ENCODE measurements around the gene BSN. TPM values are rescaled to one million over a fixed set of nuclear protein-coding genes. Genes with fewer than 3 reads are reported as not detected.

The BSN gene
- total RNA-seq, 2 donors from 2014 or later, result 0.17 to 0.21 TPM

DNA sequence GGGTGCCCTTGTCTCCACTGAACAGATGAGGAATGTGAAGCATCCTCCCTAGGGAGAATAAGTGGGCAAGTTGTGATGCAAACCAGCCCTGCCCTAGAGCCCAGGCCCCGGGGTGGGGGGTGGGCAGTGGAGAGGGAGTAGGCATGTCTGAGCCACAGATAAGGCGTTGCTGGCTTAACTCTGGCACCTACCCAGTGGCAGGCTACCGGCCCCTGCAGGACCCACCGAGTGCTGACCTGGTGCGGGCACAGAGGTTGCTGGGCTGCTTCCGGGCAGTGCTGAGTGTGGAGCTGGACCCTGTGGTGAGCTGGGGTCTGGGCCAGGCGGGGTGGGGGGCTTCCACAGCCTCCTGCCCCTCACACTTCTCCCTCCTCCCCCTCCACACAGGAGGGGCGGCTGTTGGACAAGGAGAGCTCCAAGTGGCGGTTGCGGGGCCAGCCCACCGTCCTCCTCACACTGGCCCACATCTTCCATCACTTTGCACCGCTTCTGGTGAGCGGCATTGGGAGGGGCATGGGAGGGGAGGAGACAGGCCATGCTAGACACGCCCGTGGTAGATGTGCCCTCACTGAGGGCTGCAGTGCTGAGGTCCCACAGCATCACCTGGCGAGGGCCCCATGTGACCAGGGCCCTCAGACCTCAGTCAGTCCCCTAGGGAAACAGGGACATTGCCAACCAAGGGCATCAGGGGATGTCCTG, 145.2 kb downstream of the BSN start:
- no peak overlapping the region for H3K4me3 ChIP-seq
- intact Hi-C loops (cut with DNase I), result no loop called here
- H3K9ac ChIP-seq (ENCODE audit: low read depth in 2 of 2, low read length in 2 of 2), result no peak overlapping the region
- no peak overlapping the region for H3K27ac ChIP-seq
- no peaks in the 10 kb centered on the region for H3K4me1 ChIP-seq
- peaks cover 5% of the 10 kb centered on the region for H3K36me3 ChIP-seq
- H3K27me3 ChIP-seq, result no peaks in the 10 kb centered on the region
- TF ChIP-seq, protein P1, sequence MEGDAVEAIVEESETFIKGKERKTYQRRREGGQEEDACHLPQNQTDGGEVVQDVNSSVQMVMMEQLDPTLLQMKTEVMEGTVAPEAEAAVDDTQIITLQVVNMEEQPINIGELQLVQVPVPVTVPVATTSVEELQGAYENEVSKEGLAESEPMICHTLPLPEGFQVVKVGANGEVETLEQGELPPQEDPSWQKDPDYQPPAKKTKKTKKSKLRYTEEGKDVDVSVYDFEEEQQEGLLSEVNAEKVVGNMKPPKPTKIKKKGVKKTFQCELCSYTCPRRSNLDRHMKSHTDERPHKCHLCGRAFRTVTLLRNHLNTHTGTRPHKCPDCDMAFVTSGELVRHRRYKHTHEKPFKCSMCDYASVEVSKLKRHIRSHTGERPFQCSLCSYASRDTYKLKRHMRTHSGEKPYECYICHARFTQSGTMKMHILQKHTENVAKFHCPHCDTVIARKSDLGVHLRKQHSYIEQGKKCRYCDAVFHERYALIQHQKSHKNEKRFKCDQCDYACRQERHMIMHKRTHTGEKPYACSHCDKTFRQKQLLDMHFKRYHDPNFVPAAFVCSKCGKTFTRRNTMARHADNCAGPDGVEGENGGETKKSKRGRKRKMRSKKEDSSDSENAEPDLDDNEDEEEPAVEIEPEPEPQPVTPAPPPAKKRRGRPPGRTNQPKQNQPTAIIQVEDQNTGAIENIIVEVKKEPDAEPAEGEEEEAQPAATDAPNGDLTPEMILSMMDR (IDR thresholded peaks at IDR 0.05), result no peak
- H3K9me3 ChIP-seq, result no peaks in the 10 kb centered on the region
- no peak for DNase-seq

DNA sequence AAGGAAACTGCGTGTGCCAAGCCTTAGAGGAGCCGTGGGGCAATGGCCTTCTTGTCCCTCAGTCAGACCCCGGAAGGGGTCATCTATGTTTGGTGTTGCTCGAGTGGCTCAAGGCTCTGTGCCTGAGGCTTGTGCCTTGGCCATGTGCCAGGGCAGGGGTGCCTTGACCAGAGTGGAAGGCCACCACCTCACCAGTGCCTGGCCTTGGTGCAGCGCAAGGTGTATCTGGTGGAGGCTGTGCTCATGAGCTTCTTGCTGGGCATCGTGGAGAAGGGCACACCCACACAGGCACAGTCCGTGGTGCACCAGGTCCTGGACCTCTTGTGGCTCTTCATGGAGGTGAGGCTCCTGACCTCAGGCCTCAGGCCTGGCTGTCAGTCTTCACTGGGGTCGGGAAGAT, 145.7 kb downstream of the BSN start:
- TF ChIP-seq, protein P1 (IDR thresholded peaks at IDR 0.05), result no peak
- H3K4me1 ChIP-seq, result no peaks in the 10 kb centered on the region
- no peaks in the 10 kb centered on the region for H3K9me3 ChIP-seq
- no peak overlapping the region for H3K9ac ChIP-seq (ENCODE audit: low read depth in 2 of 2, low read length in 2 of 2)
- no peak overlapping the region for H3K4me3 ChIP-seq
- intact Hi-C loops (cut with DNase I), result loop anchor here (10.0 kb wide), 1 partner anchor 205 kb away; the partner anchor contains the start of gene MST1R
- H3K27ac ChIP-seq, result no peak overlapping the region
- no peaks in the 10 kb centered on the region for H3K27me3 ChIP-seq
- peaks cover 5% of the 10 kb centered on the region for H3K36me3 ChIP-seq
- DNase-seq, result no peak

DNA sequence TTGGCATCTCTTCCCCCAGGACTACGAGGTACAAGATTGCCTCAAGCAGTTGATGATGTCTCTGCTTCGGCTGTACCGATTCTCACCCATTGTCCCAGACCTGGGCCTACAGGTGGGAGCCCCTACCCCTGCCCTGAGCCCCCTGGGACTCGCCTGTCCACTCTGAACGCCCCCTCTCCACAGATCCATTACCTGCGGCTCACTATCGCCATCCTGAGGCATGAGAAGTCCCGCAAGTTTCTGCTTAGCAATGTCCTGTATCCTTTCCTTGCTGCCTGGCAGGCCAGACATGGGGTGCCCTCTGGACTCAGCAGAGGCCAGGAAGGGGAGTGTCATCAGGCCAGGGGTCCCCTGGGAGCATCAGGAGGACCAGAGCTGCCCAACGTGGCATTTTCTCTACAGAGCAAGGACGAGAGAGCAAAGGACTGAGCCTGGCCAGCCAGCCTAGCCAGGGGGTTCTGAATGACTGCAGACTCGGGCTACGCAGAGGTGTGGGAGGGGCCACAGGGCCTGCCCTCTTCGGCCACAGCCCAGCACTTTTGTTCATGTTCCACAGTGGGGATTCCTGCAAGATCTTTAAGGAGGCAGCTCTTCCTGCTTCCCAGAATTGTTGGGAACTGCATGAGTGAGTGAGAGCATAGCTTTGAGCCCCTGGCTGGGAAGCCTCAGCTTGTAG, 146.3 kb downstream of the BSN start:
- no peak overlapping the region for H3K4me3 ChIP-seq
- no peak overlapping the region for H3K27ac ChIP-seq
- TF ChIP-seq, protein P1 (IDR thresholded peaks at IDR 0.05), result no peak
- no peaks in the 10 kb centered on the region for H3K9me3 ChIP-seq
- intact Hi-C loops (cut with DNase I), result loop anchor here (10.0 kb wide), 1 partner anchor 204 kb away; the partner anchor contains the start of gene MST1R
- no peak overlapping the region for H3K9ac ChIP-seq (ENCODE audit: low read depth in 2 of 2, low read length in 2 of 2)
- no peak for DNase-seq
- no peaks in the 10 kb centered on the region for H3K27me3 ChIP-seq
- H3K36me3 ChIP-seq, result peaks cover 5% of the 10 kb centered on the region
- no peaks in the 10 kb centered on the region for H3K4me1 ChIP-seq

DNA sequence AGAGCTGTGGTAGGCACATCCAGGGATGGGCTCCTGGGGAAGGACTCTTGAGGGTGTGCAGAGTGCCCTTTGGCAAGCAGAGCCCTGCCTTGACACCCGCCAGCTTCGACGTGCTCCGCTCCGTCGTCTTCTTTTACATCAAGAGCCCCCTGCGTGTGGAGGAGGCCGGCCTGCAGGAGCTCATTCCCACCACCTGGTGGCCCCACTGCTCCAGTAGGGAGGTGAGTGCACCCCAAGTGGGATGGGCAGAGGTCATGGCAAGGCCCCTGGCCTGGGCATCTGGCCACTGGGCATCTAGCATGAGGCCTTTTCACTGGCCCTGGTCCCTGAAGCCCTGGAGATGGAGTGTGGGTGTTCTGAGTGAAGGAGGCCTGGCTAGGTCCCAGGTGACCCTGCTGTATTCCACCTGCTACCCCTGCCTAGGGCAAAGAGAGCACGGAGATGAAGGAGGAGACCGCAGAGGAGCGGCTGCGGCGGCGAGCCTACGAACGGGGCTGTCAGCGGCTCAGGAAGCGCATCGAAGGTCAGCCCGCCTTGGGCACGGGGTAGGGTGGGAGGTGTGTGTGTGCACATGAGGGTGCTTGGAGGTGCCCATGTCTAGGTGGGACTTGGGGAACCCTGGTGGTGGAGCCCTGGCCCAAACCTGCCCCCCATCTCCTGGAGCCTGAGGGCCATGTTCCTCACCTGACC, 147.3 kb downstream of the BSN start:
- no peak overlapping the region for H3K9ac ChIP-seq (ENCODE audit: low read depth in 2 of 2, low read length in 2 of 2)

DNA sequence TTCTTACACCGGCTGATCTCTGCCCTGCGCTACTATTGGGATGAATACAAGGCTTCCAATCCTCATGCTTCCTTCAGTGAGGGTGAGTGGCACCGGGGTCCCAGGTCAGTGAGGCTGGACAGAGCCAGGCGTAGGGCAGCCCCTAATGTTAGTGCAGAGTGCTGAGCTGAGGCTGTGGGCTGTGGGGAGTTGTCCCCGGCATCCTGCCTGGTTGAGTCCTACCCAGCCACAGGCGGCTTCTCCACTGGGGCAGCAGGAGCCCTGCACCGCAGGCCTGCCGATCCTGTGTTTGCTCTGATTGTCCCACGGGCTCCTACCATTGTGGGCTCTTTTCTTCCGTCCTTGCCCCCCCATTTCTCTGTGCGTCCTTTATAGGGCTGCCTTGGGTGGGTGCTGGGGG, 148.4 kb downstream of the BSN start:
- Histone ChIP-seq H3K27ac (no peak overlapping the region), H3K4me1 (no peaks in the 10 kb centered on the region), H3K36me3 (peaks cover 5% of the 10 kb centered on the region), H3K27me3 (no peaks in the 10 kb centered on the region), H3K9ac (ENCODE audit: low read depth in 2 of 2, low read length in 2 of 2) (no peak overlapping the region), H3K9me3 (no peaks in the 10 kb centered on the region), H3K4me3 (no peak overlapping the region)
- DNase-seq, result no peak
- TF ChIP-seq, protein P1 (IDR thresholded peaks at IDR 0.05), result no peak
- intact Hi-C loops (cut with DNase I), result loop anchor here (2.0 to 10.0 kb wide), 2 partner anchors 136 to 202 kb away; partner anchors contain the start of gene MST1R

More for the DNA sequence above, 147.3 kb downstream of the BSN start:
- intact Hi-C loops (cut with DNase I), result loop anchor here (2.0 to 10.0 kb wide), 2 partner anchors 137 to 203 kb away; partner anchors contain the start of gene MST1R
- TF ChIP-seq, protein P1 (IDR thresholded peaks at IDR 0.05), result no peak
- DNase-seq, result no peak
- Histone ChIP-seq H3K27ac (no peak overlapping the region), H3K4me3 (no peak overlapping the region), H3K9me3 (no peaks in the 10 kb centered on the region), H3K36me3 (peaks cover 5% of the 10 kb centered on the region), H3K4me1 (no peaks in the 10 kb centered on the region), H3K27me3 (no peaks in the 10 kb centered on the region)

Data from colonic mucosa (tissue), 4 donors.